ENCODE data around the gene SLC6A17.

DNA sequence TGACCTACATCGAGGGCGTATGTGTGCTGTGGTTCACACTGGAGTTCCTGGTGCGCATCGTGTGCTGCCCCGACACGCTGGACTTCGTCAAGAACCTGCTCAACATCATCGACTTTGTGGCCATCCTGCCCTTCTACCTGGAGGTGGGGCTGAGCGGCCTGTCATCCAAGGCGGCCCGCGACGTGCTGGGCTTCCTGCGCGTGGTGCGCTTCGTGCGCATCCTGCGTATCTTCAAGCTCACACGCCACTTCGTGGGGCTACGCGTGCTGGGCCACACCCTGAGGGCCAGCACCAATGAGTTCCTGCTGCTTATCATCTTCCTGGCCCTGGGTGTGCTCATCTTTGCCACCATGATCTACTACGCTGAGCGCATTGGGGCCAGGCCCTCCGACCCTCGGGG lies 72.8 kb downstream of the SLC6A17 start:
- TF ChIP-seq, protein P1, sequence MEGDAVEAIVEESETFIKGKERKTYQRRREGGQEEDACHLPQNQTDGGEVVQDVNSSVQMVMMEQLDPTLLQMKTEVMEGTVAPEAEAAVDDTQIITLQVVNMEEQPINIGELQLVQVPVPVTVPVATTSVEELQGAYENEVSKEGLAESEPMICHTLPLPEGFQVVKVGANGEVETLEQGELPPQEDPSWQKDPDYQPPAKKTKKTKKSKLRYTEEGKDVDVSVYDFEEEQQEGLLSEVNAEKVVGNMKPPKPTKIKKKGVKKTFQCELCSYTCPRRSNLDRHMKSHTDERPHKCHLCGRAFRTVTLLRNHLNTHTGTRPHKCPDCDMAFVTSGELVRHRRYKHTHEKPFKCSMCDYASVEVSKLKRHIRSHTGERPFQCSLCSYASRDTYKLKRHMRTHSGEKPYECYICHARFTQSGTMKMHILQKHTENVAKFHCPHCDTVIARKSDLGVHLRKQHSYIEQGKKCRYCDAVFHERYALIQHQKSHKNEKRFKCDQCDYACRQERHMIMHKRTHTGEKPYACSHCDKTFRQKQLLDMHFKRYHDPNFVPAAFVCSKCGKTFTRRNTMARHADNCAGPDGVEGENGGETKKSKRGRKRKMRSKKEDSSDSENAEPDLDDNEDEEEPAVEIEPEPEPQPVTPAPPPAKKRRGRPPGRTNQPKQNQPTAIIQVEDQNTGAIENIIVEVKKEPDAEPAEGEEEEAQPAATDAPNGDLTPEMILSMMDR (IDR thresholded peaks at IDR 0.05; ENCODE audit: low read depth, low read length), result no peak
- TF ChIP-seq EZH2phosphoT487 (IDR thresholded peaks at IDR 0.05; ENCODE audit: low read depth), result no peak
